Mesendoderm (in vitro differentiated cells): ENCODE measurements around the gene PHAF1.

Source experiments
- DNase-seq: peaks from one replicate; pipeline ENCODE4 v3.0.0; 2013
- H2AK5ac ChIP-seq: 2 replicates; pipeline ENCODE4 v1.6.1; 2013; ENCODE audit warnings: low read length, inconsistent platforms
- H2BK120ac ChIP-seq: 2 replicates; pipeline ENCODE4 v1.6.1; 2013; ENCODE audit warnings: low read depth, mild to moderate bottlenecking, low read length, moderate library complexity, mixed read lengths
- H2BK15ac ChIP-seq: replicated peaks from 2 replicates; pipeline ENCODE4 v1.6.1; 2013; ENCODE audit warnings: low read depth, mild to moderate bottlenecking, moderate library complexity
- H2BK5ac ChIP-seq: 2 replicates; pipeline ENCODE4 v1.6.1; 2013; ENCODE audit warnings: low read length, inconsistent platforms
- H3K18ac ChIP-seq: 2 replicates; pipeline ENCODE4 v1.6.1; 2013; ENCODE audit warnings: mild to moderate bottlenecking, low read length, mixed read lengths
- H3K23ac ChIP-seq: one replicate; pipeline ENCODE4 v1.6.1; 2013; ENCODE audit warnings: low read length
- H3K27ac ChIP-seq: 2 replicates; pipeline ENCODE4 v1.5.1; 2013; ENCODE audit warnings: low read depth, mild to moderate bottlenecking, inconsistent platforms, low read length, moderate library complexity
- H3K27me3 ChIP-seq: 2 replicates; pipeline ENCODE4 v1.6.1; 2013; ENCODE audit warnings: low read length, control low read depth, mild to moderate bottlenecking, inconsistent platforms; ENCODE audit not compliant: insufficient read depth, poor library complexity
- H3K36me3 ChIP-seq: 2 replicates; pipeline ENCODE4 v1.6.1; 2013; ENCODE audit warnings: low read length, inconsistent platforms; ENCODE audit not compliant: control insufficient read depth, insufficient read depth
- H3K4ac ChIP-seq: one replicate; pipeline ENCODE4 v1.6.1; 2013; ENCODE audit warnings: low read depth, mild to moderate bottlenecking, low read length, moderate library complexity
- H3K4me1 ChIP-seq: 2 replicates; pipeline ENCODE4 v1.6.1; 2013; ENCODE audit warnings: low read depth, low read length, inconsistent platforms; ENCODE audit not compliant: control insufficient read depth
- H3K4me2 ChIP-seq: 2 replicates; pipeline ENCODE4 v1.6.1; 2013; ENCODE audit warnings: low read length
- H3K4me3 ChIP-seq: 2 replicates; pipeline ENCODE4 v1.5.1; 2013; ENCODE audit warnings: mild to moderate bottlenecking, low read length
- H3K56ac ChIP-seq: one replicate; pipeline ENCODE4 v1.6.1; 2013; ENCODE audit warnings: low read length
- H3K79me1 ChIP-seq: 2 replicates; pipeline ENCODE4 v1.6.1; 2013; ENCODE audit warnings: low read length, inconsistent platforms
- H3K79me2 ChIP-seq: 2 replicates; pipeline ENCODE4 v1.6.1; 2013; ENCODE audit warnings: mild to moderate bottlenecking, low read length; ENCODE audit not compliant: control insufficient read depth, insufficient read depth
- H3K9ac ChIP-seq: 2 replicates; pipeline ENCODE4 v1.6.1; 2013; ENCODE audit warnings: low read length, inconsistent platforms
- H4K5ac ChIP-seq: one replicate; pipeline ENCODE4 v1.6.1; 2013; ENCODE audit warnings: low read length
- H4K8ac ChIP-seq: one replicate; pipeline ENCODE4 v1.6.1; 2013; ENCODE audit warnings: low read depth, mild to moderate bottlenecking, control low read depth, low read length, moderate library complexity
- WGBS: extraction: QIAGEN DNeasy Blood & Tissue Kit; methylation state at CpG from one replicate; pipeline ENCODE4 v1.1.7; 2013; ENCODE audit warnings: low lambda C conversion rate, missing lambda C conversion rate; ENCODE audit not compliant: insufficient coverage; ENCODE audit errors: extremely low coverage; 5-methylcytosine and 5-hydroxymethylcytosine counted together

The PHAF1 gene

DNA sequence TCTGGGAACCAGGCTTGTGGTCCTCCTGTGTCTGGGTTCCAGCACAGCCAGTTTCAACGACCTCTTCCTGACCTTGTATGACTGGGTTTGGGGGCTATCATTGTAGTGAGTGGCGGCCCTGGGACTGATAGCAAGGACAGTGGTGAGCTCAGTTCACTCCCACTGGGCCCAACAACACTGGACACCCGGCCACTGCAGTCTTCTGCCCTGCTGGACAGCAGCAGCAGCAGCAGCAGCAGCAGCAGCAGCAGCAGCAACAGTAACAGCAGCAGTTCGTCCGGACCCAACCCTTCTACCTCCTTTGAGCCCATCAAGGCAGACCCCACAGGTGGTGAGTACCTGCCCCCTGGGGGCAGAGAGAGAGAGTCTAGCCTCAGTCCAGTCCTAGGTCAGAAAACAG is 85.9 kb downstream of the PHAF1 start:
- H3K9ac ChIP-seq, result no peak overlapping the region
- H2BK15ac ChIP-seq, result no peak overlapping the region
- peaks cover 16% of the 10 kb centered on the region for H3K79me1 ChIP-seq
- no CpG with 5 or more reads among the region's 5 CpGs for WGBS
- H3K56ac ChIP-seq, result no peak overlapping the region
- H3K4me3 ChIP-seq, result no peak overlapping the region
- DNase-seq, result no peak
- H3K18ac ChIP-seq, result no peak overlapping the region
- H4K5ac ChIP-seq, result no peak overlapping the region
- H4K8ac ChIP-seq, result no peak overlapping the region
- no peak overlapping the region for H3K27ac ChIP-seq
- H3K4me1 ChIP-seq, result peaks cover 3% of the 10 kb centered on the region
- H3K27me3 ChIP-seq, result no peaks in the 10 kb centered on the region
- H3K4ac ChIP-seq, result no peak overlapping the region
- H2AK5ac ChIP-seq, result no peak overlapping the region
- no peak overlapping the region for H3K4me2 ChIP-seq
- H3K79me2 ChIP-seq, result peaks cover 24% of the 10 kb centered on the region
- no peak overlapping the region for H2BK120ac ChIP-seq
- H2BK5ac ChIP-seq, result no peak overlapping the region
- peaks cover 27% of the 10 kb centered on the region for H3K36me3 ChIP-seq
- no peak overlapping the region for H3K23ac ChIP-seq

DNA sequence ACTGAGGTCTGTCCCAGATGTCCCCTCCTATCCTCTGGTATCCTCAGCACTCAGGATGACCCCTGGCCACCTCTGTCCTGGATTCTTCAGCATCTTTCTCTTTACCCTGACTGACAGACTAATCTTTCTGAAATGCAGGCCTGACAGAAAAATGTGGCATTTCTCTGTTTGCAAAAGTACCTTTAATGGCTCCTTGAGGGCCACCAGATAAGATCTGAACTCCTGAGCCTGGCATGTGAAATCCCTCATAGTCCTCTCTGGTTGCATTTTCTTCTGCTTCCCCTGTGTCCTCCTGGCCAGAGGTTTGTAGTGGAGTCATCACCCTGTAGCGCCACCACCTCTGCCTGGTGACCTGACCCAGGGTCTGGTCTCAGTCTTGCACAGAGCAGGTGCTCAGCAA is 87.1 kb downstream of the PHAF1 start:
- Histone ChIP-seq H3K27ac (no peak overlapping the region), H3K36me3 (peaks cover 27% of the 10 kb centered on the region), H3K56ac (no peak overlapping the region), H3K4ac (no peak overlapping the region), H4K5ac (no peak overlapping the region), H2AK5ac (no peak overlapping the region), H3K23ac (no peak overlapping the region), H2BK5ac (no peak overlapping the region), H3K79me1 (peaks cover 16% of the 10 kb centered on the region), H4K8ac (no peak overlapping the region), H3K9ac (no peak overlapping the region), H3K18ac (no peak overlapping the region), H3K27me3 (no peaks in the 10 kb centered on the region), H3K4me3 (no peak overlapping the region), H2BK120ac (no peak overlapping the region), H3K4me2 (no peak overlapping the region), H3K79me2 (peaks cover 24% of the 10 kb centered on the region), H2BK15ac (no peak overlapping the region), H3K4me1 (peaks cover 3% of the 10 kb centered on the region)
- no CpG with 5 or more reads among the region's 1 CpG for WGBS
- DNase-seq, result no peak

DNA sequence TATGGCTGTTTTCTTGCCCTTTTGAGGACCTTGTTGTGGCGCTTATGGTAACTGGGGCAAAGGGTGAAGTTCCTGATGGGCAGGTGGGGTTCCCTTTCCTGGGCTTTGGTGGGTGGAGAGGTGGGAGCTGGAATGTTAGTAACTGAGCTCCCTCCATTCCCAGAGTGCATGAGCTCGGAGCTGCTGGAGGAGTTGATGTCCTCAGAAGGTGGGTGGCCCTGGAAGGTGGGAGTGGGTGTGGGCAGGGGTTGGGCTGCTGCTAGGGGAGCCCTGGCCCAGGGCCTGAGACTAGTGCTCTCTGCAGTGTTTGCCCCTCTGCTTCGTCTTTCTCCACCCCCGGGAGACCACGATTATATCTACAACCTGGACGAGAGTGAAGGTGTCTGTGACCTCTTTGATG is 88.0 kb downstream of the PHAF1 start:
- Histone ChIP-seq H3K4ac (no peak overlapping the region), H3K23ac (no peak overlapping the region), H3K36me3 (peaks cover 27% of the 10 kb centered on the region), H2AK5ac (no peak overlapping the region), H3K4me3 (no peak overlapping the region), H2BK5ac (no peak overlapping the region), H3K4me1 (peaks cover 3% of the 10 kb centered on the region), H3K4me2 (no peak overlapping the region), H3K56ac (no peak overlapping the region), H3K79me1 (peaks cover 16% of the 10 kb centered on the region), H3K27ac (no peak overlapping the region), H2BK15ac (no peak overlapping the region), H4K5ac (no peak overlapping the region), H3K18ac (no peak overlapping the region), H3K9ac (no peak overlapping the region), H3K27me3 (no peaks in the 10 kb centered on the region), H3K79me2 (peaks cover 18% of the 10 kb centered on the region), H2BK120ac (no peak overlapping the region), H4K8ac (no peak overlapping the region)
- no CpG with 5 or more reads among the region's 6 CpGs for WGBS
- no peak for DNase-seq
